ENCODE measurements around the gene C2CD2.
A peak's percentile ranks its signal among the peaks of the same experiment; 100 is the strongest.

The C2CD2 gene

GRCh38 chr21:41879190-41879998 lies 74.4 kb downstream of the C2CD2 start, which contains the start of gene PRDM15:
PRDM15 (minus strand) TSS chr21:41879344; CDS start chr21:41860363, 18,981 bp downstream.
- peak within 1 kb of the TSS; percentile 98 for H3K27ac ChIP-seq (replicated peaks)

GRCh38 chr21:41878831-41879189 lies 75.0 kb downstream of the C2CD2 start:
- DNase-seq (ENCODE audit: low read depth in 1 of 2, low spot score in 1 of 2) = peak; percentile 38 to 79
- Histone ChIP-seq H3K27ac (replicated peaks) (peak overlapping the region; percentile 90), H3K27me3 (ENCODE audit: insufficient read depth, poor library complexity, severe bottlenecking) (no peaks in the 10 kb centered on the region), H3K4me3 (replicated peaks; ENCODE audit: insufficient read depth, low read length) (peak overlapping the region; percentile 79)
- TF ChIP-seq REST (IDR thresholded peaks at IDR 0.05; ENCODE audit: insufficient replicate concordance, low read depth) = no peak
- no peak for TF ChIP-seq SPI1 (IDR thresholded peaks at IDR 0.05; ENCODE audit: borderline replicate concordance, low read depth)
- TF ChIP-seq POLR2AphosphoS5 (IDR thresholded peaks at IDR 0.05; ENCODE audit: low read depth) = no peak
- TF ChIP-seq GABPA (IDR thresholded peaks at IDR 0.05; ENCODE audit: low read depth) = no peak
- TF ChIP-seq CTCF (IDR thresholded peaks at IDR 0.05; ENCODE audit: insufficient read depth, low read length) = no peak

More at GRCh38 chr21:41879190-41879998, 74.4 kb downstream of the C2CD2 start, which contains the start of gene PRDM15:
- Histone ChIP-seq H3K27me3 (ENCODE audit: insufficient read depth, poor library complexity, severe bottlenecking) (no peaks in the 10 kb centered on the region), H3K4me3 (replicated peaks; ENCODE audit: insufficient read depth, low read length) (peak within 1 kb of the TSS; percentile 79)
- TF ChIP-seq GABPA (IDR thresholded peaks at IDR 0.05; ENCODE audit: low read depth) (peak; percentile 74), REST (IDR thresholded peaks at IDR 0.05; ENCODE audit: insufficient replicate concordance, low read depth) (peak; percentile 51), POLR2AphosphoS5 (IDR thresholded peaks at IDR 0.05; ENCODE audit: low read depth) (no peak; the same call in 1 of the 2 replicates)
- peak; percentile 69 to 80 for DNase-seq (ENCODE audit: low read depth in 1 of 2, low spot score in 1 of 2)

GRCh38 chr21:41877901-41878830 lies 75.7 kb downstream of the C2CD2 start:
- peak overlapping the region; percentile 90 for H3K27ac ChIP-seq (replicated peaks)
- peak; percentile 38 to 64 for DNase-seq (ENCODE audit: low read depth in 1 of 2, low spot score in 1 of 2)
- TF ChIP-seq CTCF (IDR thresholded peaks at IDR 0.05; ENCODE audit: insufficient read depth, low read length) (no peak), POLR2AphosphoS5 (IDR thresholded peaks at IDR 0.05; ENCODE audit: low read depth) (no peak), REST (IDR thresholded peaks at IDR 0.05; ENCODE audit: insufficient replicate concordance, low read depth) (no peak), SPI1 (IDR thresholded peaks at IDR 0.05; ENCODE audit: borderline replicate concordance, low read depth) (no peak), GABPA (IDR thresholded peaks at IDR 0.05; ENCODE audit: low read depth) (no peak)
- no peaks in the 10 kb centered on the region for H3K27me3 ChIP-seq (ENCODE audit: insufficient read depth, poor library complexity, severe bottlenecking)
- peak overlapping the region; percentile 79 for H3K4me3 ChIP-seq (replicated peaks; ENCODE audit: insufficient read depth, low read length)
